Left hindlimb (tissue), 1 donor: ENCODE results near the gene GBE1.

Experiments used
- DNase-seq: peaks from one replicate; pipeline ENCODE4 v3.0.0-alpha.2; 2018

The GBE1 gene

GRCh38 chr3:81695302-81695701 lies 66.1 kb downstream of the GBE1 start:
- no peak for DNase-seq

DNA sequence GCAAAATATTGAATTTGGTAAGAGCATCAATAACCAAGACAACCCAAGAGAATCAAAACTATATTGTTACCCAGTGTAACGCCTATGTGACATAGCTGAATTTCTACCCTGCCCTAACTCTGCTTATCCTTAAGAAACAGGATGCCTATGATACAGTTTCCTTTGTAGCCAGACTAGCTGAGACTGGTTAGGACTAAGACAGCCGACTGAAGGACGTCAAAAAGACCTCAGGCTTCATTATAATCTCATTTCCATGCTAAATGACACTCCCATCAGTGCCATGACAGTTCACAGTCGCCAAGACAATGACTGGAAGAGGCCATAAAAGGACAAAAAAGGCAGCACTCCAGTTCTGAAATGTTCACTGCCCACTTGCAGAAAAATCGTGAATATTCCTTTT lies 66.8 kb downstream of the GBE1 start:
- no peak for DNase-seq

DNA sequence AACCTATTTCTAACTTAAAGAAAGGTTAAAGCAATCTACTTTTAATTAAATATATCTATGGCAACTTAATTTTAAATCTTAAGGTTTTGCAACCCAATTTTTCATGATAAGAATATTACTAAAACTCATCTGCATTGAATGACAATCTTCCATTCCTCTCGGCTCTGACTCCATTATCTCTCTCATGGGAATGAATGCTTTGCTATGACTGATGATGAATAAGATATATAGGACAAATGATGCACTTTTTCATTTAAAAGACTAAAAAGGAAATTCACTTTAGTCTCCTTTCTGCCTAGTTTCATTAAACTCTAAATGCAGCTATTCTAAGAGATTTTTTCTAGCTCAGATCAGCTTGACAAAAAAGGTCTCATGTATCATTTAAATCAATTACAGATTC lies 68.7 kb downstream of the GBE1 start:
- no peak for DNase-seq

- DNase-seq = no peak
These were observed 71.8 kb downstream of the GBE1 start for GRCh38 chr3:81689617-81690016.

DNA sequence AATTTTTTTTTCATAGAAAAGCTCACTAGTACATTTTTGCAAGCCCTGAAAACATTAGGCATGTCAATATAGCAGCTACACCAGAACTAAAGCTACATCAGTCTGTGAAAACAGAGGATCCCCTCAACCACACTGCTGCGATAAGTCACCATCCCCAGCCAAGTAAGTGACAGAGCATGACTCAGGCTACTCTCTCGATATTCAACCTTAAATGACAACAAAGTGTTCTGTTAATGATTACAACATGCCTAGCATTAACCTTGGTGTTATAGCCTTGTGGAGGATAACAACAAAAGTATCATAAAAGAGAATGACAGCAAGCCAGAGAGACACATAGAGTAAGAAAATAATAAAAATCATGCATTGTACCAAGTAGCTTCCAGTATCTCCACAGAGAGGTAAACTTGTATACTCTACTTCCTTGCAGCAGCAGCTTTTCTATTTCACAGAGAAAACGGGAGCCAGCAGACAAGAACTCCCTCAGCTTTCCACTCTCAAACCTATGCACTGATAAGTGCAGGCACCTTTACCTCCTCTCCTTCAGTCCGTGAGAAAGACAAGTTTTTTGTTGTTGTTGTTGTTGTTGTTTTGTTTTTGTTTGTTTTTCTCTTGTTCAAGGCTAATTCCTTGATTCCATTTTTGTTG lies 76.6 kb downstream of the GBE1 start:
- no peak for DNase-seq

GRCh38 chr3:81676706-81677456 lies 84.6 kb downstream of the GBE1 start:
- no peak for DNase-seq

DNA sequence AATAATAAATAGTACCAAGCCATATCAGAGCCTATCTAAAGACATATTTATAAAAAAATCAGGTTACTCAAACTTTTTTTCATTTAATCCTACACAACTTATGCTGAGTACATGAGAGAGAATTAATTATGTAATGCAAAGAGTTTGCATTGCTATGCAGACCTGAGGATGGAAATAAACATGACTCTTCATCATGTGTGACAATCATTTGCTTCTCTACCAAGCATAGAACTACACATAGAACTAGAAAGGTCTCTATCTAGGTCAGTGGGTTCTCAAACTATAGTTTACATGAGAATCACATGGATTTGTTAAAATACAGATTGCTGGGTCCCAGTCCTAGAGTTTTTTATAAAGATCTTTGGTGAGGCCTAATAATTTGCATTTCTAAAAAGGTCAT lies 86.8 kb downstream of the GBE1 start:
- DNase-seq = no peak

- no peak for DNase-seq
These were observed 93.2 kb downstream of the GBE1 start for GRCh38 chr3:81668283-81668682.

GRCh38 chr3:81666502-81667121 lies 94.8 kb downstream of the GBE1 start:
- no peak for DNase-seq

- no peak for DNase-seq
These were observed 98.3 kb downstream of the GBE1 start for GRCh38 chr3:81663114-81663513.

- no peak for DNase-seq
These were observed 101.4 kb downstream of the GBE1 start for GRCh38 chr3:81660036-81660435.

DNA sequence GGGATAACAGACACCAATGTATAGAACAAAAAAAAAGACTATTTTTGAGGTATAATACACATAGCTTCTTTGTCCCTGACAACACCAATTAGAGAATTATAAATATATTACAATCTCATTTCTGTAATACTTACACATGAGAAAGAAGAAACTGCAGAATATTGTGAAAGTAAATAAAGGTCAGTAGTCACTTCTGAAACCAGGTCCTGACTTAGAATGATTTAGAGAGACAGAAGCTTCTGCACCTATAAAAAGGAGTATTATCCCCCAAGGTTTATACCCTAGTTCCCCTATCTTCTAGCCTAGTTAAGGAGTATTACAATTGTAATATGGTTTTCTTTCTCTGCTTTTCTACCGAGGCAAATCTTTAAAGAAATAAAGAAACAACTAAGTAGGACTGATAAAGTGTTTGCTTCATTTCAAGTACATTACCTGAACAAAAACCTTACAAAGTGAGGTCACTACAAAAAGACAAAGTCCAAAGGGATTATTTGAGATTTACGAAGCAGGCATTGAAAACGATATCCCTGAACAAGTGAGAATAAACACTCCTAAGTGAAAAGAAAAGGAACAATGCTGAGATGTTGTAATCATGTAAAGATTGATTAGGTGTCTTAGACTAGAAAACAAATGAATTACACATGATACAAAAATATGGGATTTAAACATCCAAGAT lies 103.0 kb downstream of the GBE1 start:
- no peak for DNase-seq

DNA sequence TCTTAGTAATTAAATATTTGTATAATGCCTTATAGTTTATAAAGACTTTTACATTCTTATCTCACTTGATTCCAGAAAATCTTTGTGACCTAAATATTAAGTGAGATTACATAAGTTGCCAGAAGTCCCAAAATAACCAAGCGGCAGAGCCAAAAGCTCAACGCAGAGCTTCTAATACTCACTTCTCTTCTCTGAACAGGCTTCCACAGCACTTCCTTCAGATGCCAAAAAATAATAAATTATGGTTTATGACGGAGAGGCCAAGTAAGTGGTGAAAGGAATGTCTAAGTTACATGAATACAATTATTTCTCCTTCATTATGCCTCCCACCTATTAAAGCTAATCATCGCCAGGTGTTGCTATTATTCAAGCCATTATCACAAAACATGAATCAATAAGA lies 110.3 kb downstream of the GBE1 start:
- no peak for DNase-seq

DNA sequence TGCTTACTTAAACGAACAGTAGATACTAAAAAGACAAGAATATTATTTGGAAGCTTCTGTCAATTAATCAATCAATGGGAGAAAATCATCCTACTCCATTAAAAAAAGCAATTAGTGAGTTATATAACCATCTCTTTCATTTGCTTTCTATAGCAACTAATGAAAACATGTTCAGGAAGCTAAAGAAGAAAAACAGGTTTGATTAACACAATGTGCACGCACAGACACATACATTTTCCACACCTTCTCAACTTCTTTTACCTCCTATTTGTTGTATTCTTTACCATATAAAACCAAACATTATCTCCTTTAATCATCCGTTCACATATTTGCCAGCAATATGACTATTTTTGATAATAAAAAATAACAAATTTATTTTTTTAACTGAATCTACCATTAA lies 111.3 kb downstream of the GBE1 start:
- no peak for DNase-seq

DNA sequence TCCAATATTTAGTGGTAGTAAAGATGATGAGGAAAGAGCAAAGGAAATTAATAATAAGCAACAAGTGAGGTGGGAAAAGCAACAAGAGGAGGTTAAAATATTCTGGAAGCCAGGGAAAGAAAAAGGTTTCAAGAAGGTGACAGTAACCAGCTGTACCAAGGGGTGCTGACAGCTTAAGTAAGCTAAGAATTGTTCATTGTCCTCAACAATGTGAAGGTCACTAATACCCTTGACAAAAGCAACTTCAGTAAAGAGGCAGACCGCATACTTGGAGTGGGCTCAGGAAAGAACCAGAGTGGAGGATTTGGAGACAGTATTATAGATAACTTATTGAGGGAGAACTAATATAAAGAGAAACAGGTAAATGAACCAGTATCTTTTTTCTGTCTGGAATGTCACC lies 116.2 kb downstream of the GBE1 start:
- no peak for DNase-seq

DNA sequence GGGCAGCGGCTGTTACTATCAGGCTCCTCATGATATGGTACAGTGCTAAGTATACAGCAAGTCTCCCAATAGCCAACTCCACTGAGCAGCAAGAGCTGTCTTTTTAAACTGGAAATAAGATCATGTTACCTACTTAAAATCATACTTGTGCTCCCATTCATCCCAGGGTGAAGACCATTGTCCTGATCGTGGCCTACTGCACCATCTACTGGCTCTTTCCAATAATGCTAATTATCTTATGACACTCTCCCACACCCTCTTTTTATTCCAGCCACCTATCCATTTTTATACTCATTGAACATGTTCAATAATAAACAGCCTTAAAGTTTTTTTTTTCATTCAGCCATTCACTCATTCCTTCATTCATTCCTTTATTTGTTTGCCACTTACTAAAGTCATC lies 117.7 kb downstream of the GBE1 start:
- DNase-seq = no peak

DNA sequence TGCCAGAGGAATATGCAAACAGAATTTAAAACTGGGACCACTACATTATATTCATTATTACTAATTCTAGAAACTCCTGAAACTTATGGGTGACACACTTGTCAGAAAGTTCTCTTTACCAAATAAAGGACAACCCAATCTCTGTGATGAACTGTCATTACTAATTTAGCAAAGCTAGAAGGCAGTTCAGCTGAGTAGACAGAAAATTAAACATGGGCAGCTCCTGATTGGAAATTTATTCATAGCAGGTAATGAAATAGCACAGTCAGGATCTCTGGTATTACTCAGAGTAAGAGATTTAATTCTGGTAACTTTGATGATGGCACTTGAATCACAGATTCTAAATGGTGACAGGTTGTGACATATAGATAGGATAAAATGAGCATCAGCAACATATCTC lies 123.0 kb downstream of the GBE1 start:
- DNase-seq = no peak

DNA sequence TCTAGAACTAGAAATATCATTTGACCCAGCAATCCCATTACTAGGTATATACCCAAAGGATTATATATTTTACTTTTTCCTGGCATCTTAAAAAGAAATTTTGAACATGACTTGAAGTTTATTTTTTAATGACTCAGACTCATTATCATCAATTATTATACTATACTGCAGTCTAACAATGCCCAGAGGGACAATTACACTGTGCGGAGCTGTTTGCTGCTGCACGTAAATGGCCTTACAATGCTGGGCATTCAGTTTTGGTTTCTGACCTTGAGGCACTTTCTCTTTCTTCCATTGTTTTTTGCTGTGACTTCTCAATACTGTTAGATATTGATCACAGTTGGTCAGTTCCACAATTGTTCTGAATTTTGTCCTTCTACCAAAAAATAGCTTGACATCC lies 128.8 kb downstream of the GBE1 start:
- DNase-seq = no peak

GRCh38 chr3:81624756-81625155 lies 136.7 kb downstream of the GBE1 start:
- DNase-seq = no peak

DNA sequence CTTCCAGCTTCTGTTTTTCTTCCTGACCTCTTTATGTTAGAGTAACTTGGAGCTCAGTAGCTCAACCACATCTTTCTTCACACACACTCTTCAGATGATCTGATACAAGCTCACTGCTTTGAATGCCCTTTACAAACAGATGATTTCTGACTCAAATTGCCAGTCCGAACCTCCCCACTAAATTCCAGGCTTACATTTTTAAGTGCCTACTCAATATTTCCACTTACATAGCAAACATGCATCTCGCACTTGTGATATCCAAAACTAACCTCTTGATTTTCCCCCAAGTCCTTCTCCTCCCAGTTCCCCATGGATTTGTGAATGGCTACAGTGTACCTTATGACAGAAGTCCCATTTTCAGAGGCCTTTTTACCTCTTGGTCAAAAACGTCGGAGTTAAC lies 139.1 kb downstream of the GBE1 start:
- no peak for DNase-seq

- no peak for DNase-seq
These were observed 140.2 kb downstream of the GBE1 start for GRCh38 chr3:81621277-81621676.

DNA sequence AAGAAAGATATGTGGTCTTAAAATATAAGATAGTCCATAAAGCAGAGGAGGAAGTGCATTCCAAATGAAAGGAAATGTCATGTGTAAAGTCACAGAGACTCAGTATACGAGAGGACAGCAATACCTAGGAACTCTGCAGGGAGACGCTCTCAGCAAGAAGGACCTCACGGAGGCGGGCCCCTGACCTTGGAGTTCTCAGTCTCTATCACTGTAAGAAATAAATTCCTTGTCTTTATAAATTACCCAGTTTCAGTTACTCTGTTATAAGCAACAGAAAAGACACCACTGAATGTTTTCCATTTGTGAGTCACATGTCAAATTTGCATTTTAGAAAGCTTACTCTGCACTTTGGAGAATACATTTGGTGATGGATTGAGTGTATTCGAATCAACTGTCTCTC lies 140.6 kb downstream of the GBE1 start:
- DNase-seq = no peak

DNA sequence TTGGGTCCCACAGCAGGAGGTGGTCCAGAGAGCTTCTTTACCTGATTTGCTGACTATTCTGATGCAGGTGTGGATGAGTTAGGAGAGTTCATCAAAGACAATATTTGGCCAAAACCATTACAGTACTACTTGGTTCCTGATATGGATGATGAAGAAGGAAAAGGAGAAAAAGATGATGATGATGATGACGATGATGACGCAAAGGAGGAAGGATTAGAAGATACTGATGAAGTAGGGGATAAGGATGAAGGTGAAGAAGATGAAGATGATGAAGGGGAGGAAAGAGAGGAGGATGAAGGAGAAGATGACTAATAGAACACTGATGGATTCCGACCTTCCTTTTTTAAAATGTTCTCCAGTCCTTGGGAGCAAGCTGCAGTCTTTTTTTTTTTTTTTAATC lies 148.7 kb downstream of the GBE1 start:
- no peak for DNase-seq

DNA sequence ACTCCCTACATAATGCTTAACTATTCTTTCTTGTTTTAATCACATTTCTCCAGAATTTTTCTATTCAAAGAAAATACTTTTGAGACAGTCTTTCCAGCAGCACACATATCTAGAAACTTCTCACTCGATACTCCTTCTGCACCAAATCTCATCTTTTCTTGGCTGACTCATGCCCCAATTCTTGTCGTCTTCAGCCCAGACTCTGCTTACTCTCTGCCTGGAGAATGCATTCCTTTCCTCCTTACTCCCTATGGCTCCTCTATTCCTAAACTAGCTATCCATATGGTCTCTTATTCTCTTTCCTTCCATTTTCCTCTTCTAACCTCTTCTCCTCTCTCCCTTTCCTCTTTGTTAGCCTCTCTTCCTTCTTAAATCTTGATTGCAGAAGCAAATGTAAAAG lies 158.7 kb downstream of the GBE1 start:
- no peak for DNase-seq
